SK-N-SH (cell line): ENCODE data around the gene ATP2B3.

Experiments used
- CHD2 ChIP-seq: fragments of 150-350 bp; IDR thresholded peaks from 2 replicates; pipeline ENCODE4 v1.6.1; 2018; ENCODE audit warnings: low read length; ENCODE audit not compliant: partially characterized antibody
- CTCF ChIP-seq: fragments of 200-600 bp; sonication (generic); IDR thresholded peaks from 2 replicates; pipeline ENCODE4 v1.6.1; 2017; ENCODE audit warnings: antibody characterized with exemption, mild to moderate bottlenecking, moderate library complexity
- EZH2phosphoT487 ChIP-seq: fragments of 200-600 bp; sonication (generic); IDR thresholded peaks from 2 replicates; pipeline ENCODE4 v1.6.1; 2017; ENCODE audit warnings: low read depth, mixed run types, mild to moderate bottlenecking, antibody characterized with exemption, moderate library complexity, borderline replicate concordance
- FOXM1 ChIP-seq: IDR thresholded peaks from 2 replicates; pipeline ENCODE4 v1.4.0; 2012; ENCODE audit warnings: low read depth, mild to moderate bottlenecking
- MAX ChIP-seq: IDR thresholded peaks from 2 replicates; pipeline ENCODE4 v1.4.0; 2012; ENCODE audit warnings: low read depth
- NFIC ChIP-seq: IDR thresholded peaks from 2 replicates; pipeline ENCODE4 v1.4.0; 2012; ENCODE audit warnings: borderline replicate concordance
- PBX3 ChIP-seq: IDR thresholded peaks from 2 replicates; pipeline ENCODE4; 2012
- POLR2AphosphoS5 ChIP-seq: IDR thresholded peaks from 2 replicates; pipeline ENCODE4 v1.6.1; 2012; ENCODE audit warnings: low read depth, low read length
- REST ChIP-seq: IDR thresholded peaks from 2 replicates; pipeline ENCODE4 v1.6.1; 2012; ENCODE audit warnings: mild to moderate bottlenecking, low read depth, low read length, moderate library complexity
- SIN3A ChIP-seq: IDR thresholded peaks from 2 replicates; pipeline ENCODE4 v1.6.1; 2012; ENCODE audit warnings: low read depth, mild to moderate bottlenecking, low read length, moderate library complexity, borderline replicate concordance
- TCF12 ChIP-seq: IDR thresholded peaks from 2 replicates; pipeline ENCODE4 v1.4.0; 2012
- USF1 ChIP-seq: IDR thresholded peaks from 2 replicates; pipeline ENCODE4 v1.4.0; 2012; ENCODE audit warnings: low read depth, borderline replicate concordance

GRCh38 chrX:153523269-153523668, 5.8 kb downstream of the ATP2B3 start:
- no peak for TF ChIP-seq MAX
- TF ChIP-seq CTCF: no peak
- TF ChIP-seq CHD2: no peak
- no peak for TF ChIP-seq USF1
- TF ChIP-seq REST: no peak
- no peak for TF ChIP-seq SIN3A
- TF ChIP-seq POLR2AphosphoS5: no peak
- no peak for TF ChIP-seq PBX3
- TF ChIP-seq FOXM1: no peak
- no peak for TF ChIP-seq NFIC
- no peak for TF ChIP-seq TCF12
- no peak for TF ChIP-seq EZH2phosphoT487
